Right lobe of liver (tissue), 6 donors: ENCODE data around the gene BACH2. TPM values are rescaled to one million over a fixed set of nuclear protein-coding genes. Genes with fewer than 3 reads are reported as not detected.
"Not testable (repeated sequence)": the region's sequence is repeated elsewhere in the genome, so short reads cannot be mapped to it uniquely, and the experiment has no call there.

Source experiments
- ATAC-seq, 4 donors: fragments of 200-7000 bp; cut with Tn5 transposase; one replicate each; pipeline ENCODE4 v1.9.1; 2020; ENCODE audit warnings: mild to moderate bottlenecking in 4 of 4, moderate library complexity in 4 of 4
- DNase-seq, 3 donors: peaks; one replicate each; pipeline ENCODE4 v3.0.0-alpha.2; 2020
- H3K27ac ChIP-seq, 3 donors: fragments of 200-600 bp; one replicate each; pipeline ENCODE4 v1.8.0; 2022
- H3K27me3 ChIP-seq, 2 donors: fragments of 200-600 bp; one replicate each; pipeline ENCODE4 v1.8.0; 2022
- H3K36me3 ChIP-seq, 4 donors: fragments of 200-600 bp; sonication (generic) in 1 of 4; one replicate each; pipeline versions ENCODE4 v1.5.1 to v1.8.0; 2017 to 2022; ENCODE audit warnings: control low read depth in 1 of 4
- H3K4me1 ChIP-seq, 4 donors: fragments of 200-600 bp; sonication (generic) in 1 of 4; one replicate each; pipeline versions ENCODE4 v1.5.1 to v1.8.0; 2017 to 2022; ENCODE audit warnings: control low read depth in 1 of 4
- H3K4me3 ChIP-seq, 3 donors: fragments of 200-600 bp; one replicate each; pipeline ENCODE4 v1.8.0; 2022
- H3K9me3 ChIP-seq, 4 donors: fragments of 200-600 bp; sonication (generic) in 1 of 4; one replicate each; pipeline versions ENCODE4 v1.5.1 to v1.8.0; 2017 to 2022; ENCODE audit warnings: control low read depth in 1 of 4
- CTCF ChIP-seq, 4 donors: fragments of 200-600 bp in 3 of 4; fragments of 450-650 bp in 1 of 4; IDR thresholded peaks; one replicate each; pipeline versions ENCODE4 v1.5.1 to v1.8.0; 2016 to 2022; ENCODE audit warnings: antibody characterized with exemption in 4 of 4, mild to moderate bottlenecking in 2 of 4
- POLR2A ChIP-seq: fragments of 450-650 bp; IDR thresholded peaks from one replicate; pipeline ENCODE4 v1.6.1; 2017; ENCODE audit warnings: antibody characterized with exemption, mild to moderate bottlenecking
- WGBS: methylation state at CpG from one replicate; pipeline ENCODE4 v1.1.6; 2018; ENCODE audit warnings: low coverage, low lambda C conversion rate; ENCODE audit not compliant: insufficient coverage; ENCODE audit errors: missing lambda C conversion rate; 5-methylcytosine and 5-hydroxymethylcytosine counted together
- intact Hi-C, 2 donors: fragments of 100-400 bp; cut with DNase I; formaldehyde crosslinking; loops; one replicate each; pipeline versions ENCODE4 v1.11.2 to v1.14.1; 2022
- total RNA-seq, 6 experiments: library from RNA; depleted of rRNA in 2 of 6; stranded (reverse); fragments of >200 nt in 2 of 6; fragmentation: NEBNext Ultra II Directional in 3 of 6; extraction: Animal tissue kit (Norgen Biotek cat#: 25700) in 3 of 6; gene quantifications; one replicate each; pipeline versions ENCODE4 v1.1.0 to v1.2.4, GENCODE V29; 2016 to 2023
- donor health status: DM: no; HTN: yes; CAD: no.
- donor health status: DM: no; HTN: no; CAD: no.
- donor health status: DM: no; HTN: no; CAD: no.
- donor health status: DM: no; HTN: yes; CAD: no.
- donor health status: DM: no; HTN: yes; CAD: no.

The BACH2 gene
- total RNA-seq, 6 experiments from 2014 or later: 2.6 to 12.6 (median 3.1) TPM

- DNase-seq (peak in 2 of 3 donors; percentile 33 to 67), ATAC-seq (peak; percentile 31 to 65 (median 53))
- H3K4me3 ChIP-seq: no peak overlapping the region
- 69% methylated on average over 3 of the region's 4 CpGs for WGBS
- H3K36me3 ChIP-seq: no peaks in the 10 kb centered on the region
- TF ChIP-seq CTCF (IDR thresholded peaks at IDR 0.05) (peak; percentile 67 to 85 (median 79)), POLR2A (no peak)
- peaks cover 0 to 50% (median 17%) of the 10 kb centered on the region in 4 donors for H3K4me1 ChIP-seq
- intact Hi-C loops: no loop called here
- no peaks in the 10 kb centered on the region for H3K9me3 ChIP-seq
- no peak overlapping the region for H3K27ac ChIP-seq
- no peaks in the 10 kb centered on the region for H3K27me3 ChIP-seq
Observed at GRCh38 chr6:90286884-90287488, 9.7 kb downstream of the BACH2 start.

- Histone ChIP-seq H3K9me3 (no peaks in the 10 kb centered on the region), H3K4me1 (peaks cover 0 to 39% (median 13%) of the 10 kb centered on the region in 4 donors), H3K27me3 (no peaks in the 10 kb centered on the region), H3K4me3 (peak overlapping the region in 1 of 3 donors; percentile 6), H3K27ac (peak overlapping the region in 2 of 3 donors; percentile 31 to 36), H3K36me3 (no peaks in the 10 kb centered on the region)
- peak; percentile 84 to 92 (median 86) for ATAC-seq
- TF ChIP-seq CTCF (IDR thresholded peaks at IDR 0.05): peak in 1 of 4 donors; percentile 6
- peak; percentile 22 for TF ChIP-seq POLR2A
- 8% methylated on average over 9 of the region's 9 CpGs for WGBS
- intact Hi-C loops: no loop called here
- peak; percentile 84 to 90 (median 87) for DNase-seq
Observed at GRCh38 chr6:90285611-90286381, 10.8 kb downstream of the BACH2 start.

DNA sequence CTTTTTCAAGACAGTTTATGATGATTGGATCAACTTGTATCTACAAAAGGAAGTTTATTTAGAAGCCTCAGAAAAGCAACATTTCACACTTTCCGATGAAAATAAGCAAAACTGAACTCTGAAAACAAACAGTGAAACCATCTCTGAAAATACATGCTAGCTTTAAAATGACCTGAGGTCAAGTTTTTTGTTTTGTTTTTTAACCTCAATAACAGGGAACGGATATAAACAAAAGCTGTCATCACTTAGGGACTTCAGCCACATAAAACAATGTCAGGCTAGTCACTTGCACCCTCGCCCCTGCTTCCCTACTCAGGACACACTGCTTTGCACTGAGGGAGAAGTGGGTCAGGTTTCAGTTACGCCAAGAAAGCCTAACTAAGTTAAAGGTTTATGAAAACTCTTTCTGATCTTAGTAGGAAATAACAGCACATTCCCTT, 11.6 kb downstream of the BACH2 start:
- DNase-seq (no peak), ATAC-seq (peak in 3 of 4 donors; percentile 6 to 36 (median 26))
- intact Hi-C loops: no loop called here
- peak overlapping the region; percentile 7 to 55 (median 31) for H3K27ac ChIP-seq
- WGBS: 7% methylated on average over 4 of the region's 4 CpGs
- H3K36me3 ChIP-seq: no peaks in the 10 kb centered on the region
- H3K4me3 ChIP-seq: peak overlapping the region in 1 of 3 donors; percentile 6
- TF ChIP-seq POLR2A (no peak), CTCF (IDR thresholded peaks at IDR 0.05) (no peak)
- no peaks in the 10 kb centered on the region for H3K9me3 ChIP-seq
- no peaks in the 10 kb centered on the region for H3K27me3 ChIP-seq
- H3K4me1 ChIP-seq: peaks cover 0 to 32% (median 10%) of the 10 kb centered on the region in 4 donors

- no peak overlapping the region for H3K4me3 ChIP-seq
- no peaks in the 10 kb centered on the region for H3K9me3 ChIP-seq
- H3K27ac ChIP-seq: peak overlapping the region; percentile 7 to 55 (median 31)
- H3K36me3 ChIP-seq: no peaks in the 10 kb centered on the region
- no peaks in the 10 kb centered on the region for H3K27me3 ChIP-seq
- TF ChIP-seq CTCF (IDR thresholded peaks at IDR 0.05) (no peak), POLR2A (no peak)
- peaks cover 0 to 28% (median 10%) of the 10 kb centered on the region in 4 donors for H3K4me1 ChIP-seq
- ATAC-seq: peak in 2 of 4 donors; percentile 39 to 57
- 36% methylated on average over 11 of the region's 11 CpGs for WGBS
- intact Hi-C loops: no loop called here
- DNase-seq: no peak
Observed at GRCh38 chr6:90284236-90285041, 12.2 kb downstream of the BACH2 start.

GRCh38 chr6:90282265-90282664, 14.4 kb downstream of the BACH2 start:
- H3K4me3 ChIP-seq: not testable (repeated sequence)

More at GRCh38 chr6:90282265-90282664, 14.4 kb downstream of the BACH2 start:
- H3K36me3 ChIP-seq, H3K27me3 ChIP-seq, H3K27ac ChIP-seq, ATAC-seq, H3K9me3 ChIP-seq, intact Hi-C loops, DNase-seq: not testable (repeated sequence)
- 96% methylated on average over 6 of the region's 6 CpGs for WGBS
- H3K4me1 ChIP-seq: peaks cover 0 to 15% (median 7%) of the 10 kb centered on the region in 4 donors
